ENCODE data around the gene NTHL1. TPM values are rescaled to one million over a fixed set of nuclear protein-coding genes. Genes with fewer than 3 reads are reported as not detected.

The NTHL1 gene
- polyA plus RNA-seq, 3 donors: 9.2 to 22.4 (median 9.6) TPM

DNA sequence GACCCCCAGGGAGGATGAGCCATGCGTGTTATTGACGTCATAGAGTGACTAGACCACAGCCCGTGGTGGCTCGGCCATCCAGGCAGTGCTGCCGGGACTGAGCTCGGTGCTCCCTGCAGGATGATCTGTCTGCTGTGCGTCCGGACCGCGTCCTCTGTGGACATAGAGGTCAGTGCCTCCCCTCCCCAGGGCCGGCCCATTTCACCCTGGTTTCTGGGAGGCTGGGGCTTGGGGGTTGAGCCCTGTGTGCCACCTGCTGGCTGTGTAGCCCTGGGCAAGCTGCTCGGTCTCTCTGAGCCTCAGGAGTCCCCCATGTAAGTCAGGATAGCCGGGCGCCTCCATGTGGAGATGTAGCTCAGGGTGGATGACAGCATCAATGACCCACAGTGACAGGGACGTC is 8.4 kb upstream of the NTHL1 start:
- H3K36me3 Mint-ChIP-seq: peaks cover 71 to 91% of the 10 kb centered on the region in 2 donors
- Histone ChIP-seq H3K27ac (ENCODE audit: low read depth in 1 of 2, low read length in 2 of 2) (no peak overlapping the region), H3K27me3 (ENCODE audit: control insufficient read depth in 2 of 2, insufficient read depth in 2 of 2, low read length in 2 of 2) (no peaks in the 10 kb centered on the region), H3K9me3 (replicated peaks in 1 of 2; ENCODE audit: control insufficient read depth in 1 of 2, insufficient read depth in 1 of 2, low read length in 2 of 2) (no peaks in the 10 kb centered on the region), H3K9ac (ENCODE audit: insufficient read depth, low read length, poor library complexity, severe bottlenecking) (no peak overlapping the region), H3K79me2 (ENCODE audit: insufficient read depth, low read length) (no peaks in the 10 kb centered on the region), H2AFZ (ENCODE audit: insufficient read depth, low read depth, low read length, poor library complexity, severe bottlenecking) (no peak overlapping the region), H3K4me2 (replicated peaks; ENCODE audit: extremely low read depth, low read length, poor library complexity, severe bottlenecking) (no peak overlapping the region), H4K20me1 (ENCODE audit: insufficient read depth, low read length) (no peaks in the 10 kb centered on the region), H3K4me1 (ENCODE audit: control insufficient read depth in 1 of 2, insufficient read depth in 2 of 2, low read length in 2 of 2) (no peaks in the 10 kb centered on the region), H3K36me3 (replicated peaks in 1 of 2; ENCODE audit: control insufficient read depth in 1 of 2, insufficient read depth in 2 of 2, low read length in 2 of 2) (peaks cover 60 to 91% of the 10 kb centered on the region in 2 donors), H3K4me3 (replicated peaks in 1 of 3; ENCODE audit: low read depth in 2 of 3, low read length in 3 of 3) (no peak overlapping the region)
- H3K9me3 Mint-ChIP-seq: no peaks in the 10 kb centered on the region
- H3K27ac Mint-ChIP-seq: no peak overlapping the region
- 95% methylated on average over 14 of the region's 15 CpGs for WGBS (ENCODE audit: insufficient coverage)
- H3K4me1 Mint-ChIP-seq: no peaks in the 10 kb centered on the region
- TF ChIP-seq, protein P1, sequence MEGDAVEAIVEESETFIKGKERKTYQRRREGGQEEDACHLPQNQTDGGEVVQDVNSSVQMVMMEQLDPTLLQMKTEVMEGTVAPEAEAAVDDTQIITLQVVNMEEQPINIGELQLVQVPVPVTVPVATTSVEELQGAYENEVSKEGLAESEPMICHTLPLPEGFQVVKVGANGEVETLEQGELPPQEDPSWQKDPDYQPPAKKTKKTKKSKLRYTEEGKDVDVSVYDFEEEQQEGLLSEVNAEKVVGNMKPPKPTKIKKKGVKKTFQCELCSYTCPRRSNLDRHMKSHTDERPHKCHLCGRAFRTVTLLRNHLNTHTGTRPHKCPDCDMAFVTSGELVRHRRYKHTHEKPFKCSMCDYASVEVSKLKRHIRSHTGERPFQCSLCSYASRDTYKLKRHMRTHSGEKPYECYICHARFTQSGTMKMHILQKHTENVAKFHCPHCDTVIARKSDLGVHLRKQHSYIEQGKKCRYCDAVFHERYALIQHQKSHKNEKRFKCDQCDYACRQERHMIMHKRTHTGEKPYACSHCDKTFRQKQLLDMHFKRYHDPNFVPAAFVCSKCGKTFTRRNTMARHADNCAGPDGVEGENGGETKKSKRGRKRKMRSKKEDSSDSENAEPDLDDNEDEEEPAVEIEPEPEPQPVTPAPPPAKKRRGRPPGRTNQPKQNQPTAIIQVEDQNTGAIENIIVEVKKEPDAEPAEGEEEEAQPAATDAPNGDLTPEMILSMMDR (IDR thresholded peaks at IDR 0.05): no peak
- no peak for DNase-seq
- no peaks in the 10 kb centered on the region for H3K27me3 Mint-ChIP-seq (ENCODE audit: low read depth in 3 of 3)
- no peak overlapping the region for H3K4me3 Mint-ChIP-seq
- intact Hi-C loops (cut with micrococcal nuclease): no loop called here

DNA sequence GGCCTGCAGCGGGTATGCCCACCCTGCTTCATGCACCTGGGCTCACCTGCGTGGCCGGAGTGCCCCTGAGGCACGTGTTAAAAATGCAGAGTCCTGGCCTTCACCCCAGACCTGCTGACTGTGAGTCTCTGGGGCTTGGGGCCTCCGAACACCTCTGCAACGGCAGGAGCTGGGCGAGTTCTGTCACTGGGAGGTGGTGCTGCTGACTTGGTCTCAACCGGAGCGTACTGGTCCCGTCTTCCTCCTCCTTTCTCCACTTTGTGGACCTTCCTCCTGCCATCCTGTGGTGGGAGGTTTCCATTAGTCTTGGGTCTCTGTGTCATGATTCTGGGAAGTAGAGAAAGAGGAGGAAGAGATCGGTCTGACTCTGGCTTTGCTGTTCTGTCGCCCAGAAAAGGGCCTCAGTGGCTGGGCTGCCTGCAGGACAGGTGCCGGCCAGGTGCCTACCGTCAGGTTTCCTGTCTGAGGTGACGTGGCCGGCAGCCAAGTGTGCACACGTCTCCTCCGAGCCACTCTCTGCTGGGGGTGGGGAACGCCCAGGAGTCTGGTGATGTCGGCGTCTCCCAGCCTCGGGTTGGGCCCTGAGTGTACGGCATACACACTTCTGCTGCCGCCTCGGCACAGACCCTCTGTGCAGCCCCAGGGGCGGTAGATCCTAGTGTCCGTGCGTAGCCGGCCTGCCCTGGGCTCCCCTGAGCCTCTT is 7.1 kb upstream of the NTHL1 start:
- Histone ChIP-seq H3K79me2 (ENCODE audit: insufficient read depth, low read length) (no peaks in the 10 kb centered on the region), H3K9me3 (replicated peaks in 1 of 2; ENCODE audit: control insufficient read depth in 1 of 2, insufficient read depth in 1 of 2, low read length in 2 of 2) (no peaks in the 10 kb centered on the region), H3K4me2 (replicated peaks; ENCODE audit: extremely low read depth, low read length, poor library complexity, severe bottlenecking) (no peak overlapping the region), H3K27me3 (ENCODE audit: control insufficient read depth in 2 of 2, insufficient read depth in 2 of 2, low read length in 2 of 2) (no peaks in the 10 kb centered on the region), H3K36me3 (replicated peaks in 1 of 2; ENCODE audit: control insufficient read depth in 1 of 2, insufficient read depth in 2 of 2, low read length in 2 of 2) (peaks cover 55 to 89% of the 10 kb centered on the region in 2 donors), H4K20me1 (ENCODE audit: insufficient read depth, low read length) (no peaks in the 10 kb centered on the region), H3K4me1 (ENCODE audit: control insufficient read depth in 1 of 2, insufficient read depth in 2 of 2, low read length in 2 of 2) (no peaks in the 10 kb centered on the region), H3K27ac (ENCODE audit: low read depth in 1 of 2, low read length in 2 of 2) (no peak overlapping the region), H2AFZ (ENCODE audit: insufficient read depth, low read depth, low read length, poor library complexity, severe bottlenecking) (no peak overlapping the region), H3K9ac (ENCODE audit: insufficient read depth, low read length, poor library complexity, severe bottlenecking) (no peak overlapping the region), H3K4me3 (replicated peaks in 1 of 3; ENCODE audit: low read depth in 2 of 3, low read length in 3 of 3) (no peak overlapping the region)
- peaks cover 0 to 2% (median 0%) of the 10 kb centered on the region in 3 donors for H3K27me3 Mint-ChIP-seq (ENCODE audit: low read depth in 3 of 3)
- DNase-seq: no peak
- peaks cover 69 to 90% of the 10 kb centered on the region in 2 donors for H3K36me3 Mint-ChIP-seq
- no peak overlapping the region for H3K4me3 Mint-ChIP-seq
- TF ChIP-seq, protein P1 (IDR thresholded peaks at IDR 0.05): no peak
- 94% methylated on average over 23 of the region's 29 CpGs for WGBS (ENCODE audit: insufficient coverage)
- H3K9me3 Mint-ChIP-seq: no peaks in the 10 kb centered on the region
- intact Hi-C loops (cut with micrococcal nuclease): no loop called here
- no peaks in the 10 kb centered on the region for H3K4me1 Mint-ChIP-seq
- H3K27ac Mint-ChIP-seq: no peak overlapping the region
